ENCODE measurements around the gene JAM3. TPM values are rescaled to one million over a fixed set of nuclear protein-coding genes. Genes with fewer than 3 reads are reported as not detected.

The JAM3 gene
- total RNA-seq, 1 experiment from 2014 or later: 45.4 TPM

DNA sequence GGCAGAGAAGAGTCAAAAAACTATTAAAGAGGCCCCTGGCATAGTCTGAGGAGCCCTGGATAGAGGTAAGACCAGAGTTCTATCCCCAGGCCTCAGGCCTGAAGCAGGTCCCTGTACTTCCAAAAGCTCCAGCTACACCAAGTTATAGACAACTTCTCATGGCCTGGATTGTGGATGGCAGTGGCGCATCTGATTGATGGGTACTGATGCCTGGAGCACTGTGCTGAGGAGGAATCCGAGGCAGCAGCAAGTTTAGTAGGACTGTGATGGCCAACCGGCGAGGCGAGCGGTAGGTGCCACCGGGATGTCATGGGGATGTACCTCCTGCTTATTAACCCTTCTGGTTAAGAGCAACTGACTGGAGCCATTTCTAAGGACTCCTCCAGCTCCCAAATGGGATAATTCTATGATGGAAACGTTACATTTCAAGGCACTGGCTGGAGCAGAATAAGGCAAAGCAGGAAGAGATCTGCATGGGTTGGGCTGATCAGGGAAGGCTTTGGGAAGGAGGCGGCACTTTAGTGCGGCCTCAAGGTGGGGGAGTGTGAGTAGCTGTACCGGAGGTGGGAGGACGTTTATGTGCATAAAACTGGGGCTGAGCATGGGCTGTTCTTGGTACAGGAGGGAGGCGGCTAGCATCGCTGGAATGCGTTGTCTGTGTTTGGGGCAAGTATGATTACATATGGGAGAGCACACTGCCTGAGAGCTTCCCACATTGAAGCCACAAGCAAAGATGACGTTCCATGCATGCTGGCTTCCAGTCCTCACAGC is 24.2 kb upstream of the JAM3 start:
- no TSS peak for BruUV-seq (replicated peaks)
- CTCF ChIA-PET: interaction anchor here (1.4 to 3.6 kb wide), 2 partner anchors 114 to 117 kb away, joined by 4 to 21 read pairs; no protein-coding TSS in a partner anchor
- Histone ChIP-seq H3K27me3 (ENCODE audit: control insufficient read depth, insufficient read depth, low read length) (no peaks in the 10 kb centered on the region; the same call in 1 of the 2 replicates), H3K4me3 (ENCODE audit: low read depth in 2 of 2, low read length in 2 of 2) (no peak overlapping the region), H3K27ac (ENCODE audit: low read length) (no peak overlapping the region), H3K36me3 (ENCODE audit: control insufficient read depth, insufficient read depth, low read length) (no peaks in the 10 kb centered on the region), H3K4me1 (ENCODE audit: control insufficient read depth, insufficient read depth, low read length) (peaks cover 3% of the 10 kb centered on the region; the same call in 1 of the 2 replicates), H3K9me3 (ENCODE audit: control insufficient read depth, insufficient read depth, low read depth, low read length) (no peaks in the 10 kb centered on the region)
- in situ Hi-C loops (cut with HindIII; ENCODE audit: low pct_unique_long_range_greater_than_20kb, low sequenced_read_pairs): no loop called here
- TF ChIP-seq, protein P1, sequence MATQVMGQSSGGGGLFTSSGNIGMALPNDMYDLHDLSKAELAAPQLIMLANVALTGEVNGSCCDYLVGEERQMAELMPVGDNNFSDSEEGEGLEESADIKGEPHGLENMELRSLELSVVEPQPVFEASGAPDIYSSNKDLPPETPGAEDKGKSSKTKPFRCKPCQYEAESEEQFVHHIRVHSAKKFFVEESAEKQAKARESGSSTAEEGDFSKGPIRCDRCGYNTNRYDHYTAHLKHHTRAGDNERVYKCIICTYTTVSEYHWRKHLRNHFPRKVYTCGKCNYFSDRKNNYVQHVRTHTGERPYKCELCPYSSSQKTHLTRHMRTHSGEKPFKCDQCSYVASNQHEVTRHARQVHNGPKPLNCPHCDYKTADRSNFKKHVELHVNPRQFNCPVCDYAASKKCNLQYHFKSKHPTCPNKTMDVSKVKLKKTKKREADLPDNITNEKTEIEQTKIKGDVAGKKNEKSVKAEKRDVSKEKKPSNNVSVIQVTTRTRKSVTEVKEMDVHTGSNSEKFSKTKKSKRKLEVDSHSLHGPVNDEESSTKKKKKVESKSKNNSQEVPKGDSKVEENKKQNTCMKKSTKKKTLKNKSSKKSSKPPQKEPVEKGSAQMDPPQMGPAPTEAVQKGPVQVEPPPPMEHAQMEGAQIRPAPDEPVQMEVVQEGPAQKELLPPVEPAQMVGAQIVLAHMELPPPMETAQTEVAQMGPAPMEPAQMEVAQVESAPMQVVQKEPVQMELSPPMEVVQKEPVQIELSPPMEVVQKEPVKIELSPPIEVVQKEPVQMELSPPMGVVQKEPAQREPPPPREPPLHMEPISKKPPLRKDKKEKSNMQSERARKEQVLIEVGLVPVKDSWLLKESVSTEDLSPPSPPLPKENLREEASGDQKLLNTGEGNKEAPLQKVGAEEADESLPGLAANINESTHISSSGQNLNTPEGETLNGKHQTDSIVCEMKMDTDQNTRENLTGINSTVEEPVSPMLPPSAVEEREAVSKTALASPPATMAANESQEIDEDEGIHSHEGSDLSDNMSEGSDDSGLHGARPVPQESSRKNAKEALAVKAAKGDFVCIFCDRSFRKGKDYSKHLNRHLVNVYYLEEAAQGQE (IDR thresholded peaks at IDR 0.05; ENCODE audit: insufficient read depth in 1 of 2, low read depth in 2 of 2, low read length in 1 of 2): no peak
- TF ChIP-seq POLR2AphosphoS5 (IDR thresholded peaks at IDR 0.05; ENCODE audit: low read depth, low read length) (no peak), TCF7L2 (IDR thresholded peaks at IDR 0.05; ENCODE audit: low read depth, low read length) (no peak), SIN3A (IDR thresholded peaks at IDR 0.05; ENCODE audit: borderline replicate concordance, insufficient read depth, low read depth, low read length) (no peak)
- TF ChIP-seq, protein P2, sequence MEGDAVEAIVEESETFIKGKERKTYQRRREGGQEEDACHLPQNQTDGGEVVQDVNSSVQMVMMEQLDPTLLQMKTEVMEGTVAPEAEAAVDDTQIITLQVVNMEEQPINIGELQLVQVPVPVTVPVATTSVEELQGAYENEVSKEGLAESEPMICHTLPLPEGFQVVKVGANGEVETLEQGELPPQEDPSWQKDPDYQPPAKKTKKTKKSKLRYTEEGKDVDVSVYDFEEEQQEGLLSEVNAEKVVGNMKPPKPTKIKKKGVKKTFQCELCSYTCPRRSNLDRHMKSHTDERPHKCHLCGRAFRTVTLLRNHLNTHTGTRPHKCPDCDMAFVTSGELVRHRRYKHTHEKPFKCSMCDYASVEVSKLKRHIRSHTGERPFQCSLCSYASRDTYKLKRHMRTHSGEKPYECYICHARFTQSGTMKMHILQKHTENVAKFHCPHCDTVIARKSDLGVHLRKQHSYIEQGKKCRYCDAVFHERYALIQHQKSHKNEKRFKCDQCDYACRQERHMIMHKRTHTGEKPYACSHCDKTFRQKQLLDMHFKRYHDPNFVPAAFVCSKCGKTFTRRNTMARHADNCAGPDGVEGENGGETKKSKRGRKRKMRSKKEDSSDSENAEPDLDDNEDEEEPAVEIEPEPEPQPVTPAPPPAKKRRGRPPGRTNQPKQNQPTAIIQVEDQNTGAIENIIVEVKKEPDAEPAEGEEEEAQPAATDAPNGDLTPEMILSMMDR (IDR thresholded peaks at IDR 0.05): no peak
- intact Hi-C loops (cut with micrococcal nuclease; ENCODE audit: unreplicated experiment): loop anchor here (1.0 kb wide), 1 partner anchor 116 kb away; no protein-coding TSS in a partner anchor
- POLR2A ChIA-PET: no interaction called here
- DNase-seq (ENCODE audit: low read depth, low spot score) (no peak), ATAC-seq (no peak)

DNA sequence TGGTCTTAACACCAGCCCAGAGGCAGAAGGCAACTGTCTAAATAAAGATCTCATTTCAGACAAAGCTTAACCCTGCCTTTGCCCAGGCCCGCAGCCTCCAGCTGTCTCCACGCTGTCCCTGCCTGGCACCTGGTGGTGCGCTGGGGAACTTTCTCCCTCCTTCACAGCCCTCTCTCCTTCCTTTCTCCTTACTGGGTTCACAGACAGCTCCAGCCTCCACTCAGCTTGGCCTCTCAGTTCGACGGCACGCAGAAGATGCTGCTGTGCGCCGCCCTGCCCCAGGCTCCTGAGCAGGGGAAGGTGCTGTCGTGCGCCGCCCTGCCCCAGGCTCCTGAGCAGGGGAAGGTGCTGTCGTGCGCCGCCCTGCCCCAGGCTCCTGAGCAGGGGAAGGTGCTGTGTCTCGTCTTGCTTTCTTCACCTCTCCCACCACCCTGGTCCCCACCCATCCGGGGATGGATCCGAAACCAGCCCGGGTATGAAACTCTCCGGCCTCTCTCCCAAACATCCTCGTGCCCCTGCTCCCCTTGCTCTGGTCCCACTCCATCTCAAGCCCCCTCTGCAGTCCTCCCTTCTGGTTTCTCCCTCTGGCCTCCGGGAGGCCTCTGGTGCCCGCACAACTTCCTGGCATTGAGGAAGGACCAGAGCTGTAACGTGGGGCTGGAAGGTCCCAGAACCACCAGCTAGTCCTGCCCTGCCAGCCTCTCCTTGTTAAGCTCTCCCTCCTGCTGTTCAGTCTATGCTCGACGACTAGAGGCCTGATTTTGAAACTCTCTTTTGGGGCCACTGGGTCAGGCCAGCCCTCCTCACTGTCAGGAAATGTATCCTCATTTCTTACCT is 22.9 kb upstream of the JAM3 start:
- intact Hi-C loops (cut with micrococcal nuclease; ENCODE audit: unreplicated experiment): loop anchor here (1.0 kb wide), 1 partner anchor 118 kb away; no protein-coding TSS in a partner anchor
- no peak overlapping the region for H3K4me3 ChIP-seq (ENCODE audit: low read depth in 2 of 2, low read length in 2 of 2)
- H3K9me3 ChIP-seq (ENCODE audit: control insufficient read depth, insufficient read depth, low read depth, low read length): no peaks in the 10 kb centered on the region
- no peak for TF ChIP-seq SIN3A (IDR thresholded peaks at IDR 0.05; ENCODE audit: borderline replicate concordance, insufficient read depth, low read depth, low read length)
- TF ChIP-seq, protein P1 (IDR thresholded peaks at IDR 0.05; ENCODE audit: insufficient read depth in 1 of 2, low read depth in 2 of 2, low read length in 1 of 2): 0 out of 4 replicates have a peak, but pooled peaks of 1 of the 2 experiments have one; percentile 30
- H3K27me3 ChIP-seq (ENCODE audit: control insufficient read depth, insufficient read depth, low read length): no peaks in the 10 kb centered on the region; the same call in 1 of the 2 replicates
- ATAC-seq (peak; percentile 72), DNase-seq (ENCODE audit: low read depth, low spot score) (no peak)
- H3K36me3 ChIP-seq (ENCODE audit: control insufficient read depth, insufficient read depth, low read length): no peaks in the 10 kb centered on the region
- ChIA-PET POLR2A (no interaction called here), CTCF (interaction anchor here (0.6 to 3.6 kb wide), 4 partner anchors 9 to 118 kb away, joined by 3 to 21 read pairs (median 5); no protein-coding TSS in a partner anchor)
- peaks cover 9% of the 10 kb centered on the region for H3K4me1 ChIP-seq (ENCODE audit: control insufficient read depth, insufficient read depth, low read length)
- H3K27ac ChIP-seq (ENCODE audit: low read length): no peak overlapping the region
- no TSS peak for BruUV-seq (replicated peaks)
- in situ Hi-C loops (cut with HindIII; ENCODE audit: low pct_unique_long_range_greater_than_20kb, low sequenced_read_pairs): no loop called here
